Measurements from ENCODE around the gene PRLH.

The PRLH gene

DNA sequence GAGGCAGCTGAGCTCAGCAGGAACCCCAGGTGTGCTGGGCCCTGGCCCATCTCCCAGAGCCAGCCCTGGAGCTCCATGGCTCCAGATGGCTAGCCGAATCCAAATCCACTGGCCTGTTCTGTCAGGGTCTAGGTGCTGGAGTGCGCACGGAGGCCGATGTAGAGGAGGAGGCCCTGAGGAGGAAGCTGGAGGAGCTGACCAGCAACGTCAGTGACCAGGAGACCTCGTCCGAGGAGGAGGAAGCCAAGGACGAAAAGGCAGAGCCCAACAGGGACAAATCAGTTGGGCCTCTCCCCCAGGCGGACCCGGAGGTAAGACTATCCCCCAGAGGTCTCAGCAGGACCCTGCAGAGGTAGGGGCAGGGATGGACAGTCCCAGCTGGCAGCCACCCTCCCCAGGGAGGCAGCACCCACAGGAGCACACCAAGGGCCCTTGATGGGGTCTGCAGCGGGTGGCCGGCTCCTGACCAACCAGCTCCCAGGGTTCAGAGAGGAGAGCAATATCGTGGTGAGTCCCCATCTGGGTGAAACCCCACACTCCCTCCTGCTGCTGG lies 26.1 kb upstream of the PRLH start:
- DNase-seq = no peak

DNA sequence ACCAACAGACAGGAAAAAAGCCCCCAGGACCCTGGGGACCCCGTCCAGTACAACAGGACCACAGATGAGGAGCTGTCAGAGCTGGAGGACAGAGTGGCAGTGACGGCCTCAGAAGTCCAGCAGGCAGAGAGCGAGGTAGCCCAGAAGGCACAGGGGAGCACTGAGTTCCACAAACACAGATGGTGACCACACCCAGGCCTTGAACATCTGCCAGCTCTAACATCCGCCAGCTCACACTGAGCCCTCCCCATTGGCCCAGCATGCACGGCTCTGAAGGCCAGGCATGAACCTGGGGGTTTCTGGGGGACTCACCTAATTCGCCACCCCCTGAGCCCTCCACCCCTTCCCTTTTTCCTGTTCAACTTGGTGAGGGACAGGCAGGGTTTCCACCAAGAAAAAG lies 25.6 kb upstream of the PRLH start:
- no peak for DNase-seq

DNA sequence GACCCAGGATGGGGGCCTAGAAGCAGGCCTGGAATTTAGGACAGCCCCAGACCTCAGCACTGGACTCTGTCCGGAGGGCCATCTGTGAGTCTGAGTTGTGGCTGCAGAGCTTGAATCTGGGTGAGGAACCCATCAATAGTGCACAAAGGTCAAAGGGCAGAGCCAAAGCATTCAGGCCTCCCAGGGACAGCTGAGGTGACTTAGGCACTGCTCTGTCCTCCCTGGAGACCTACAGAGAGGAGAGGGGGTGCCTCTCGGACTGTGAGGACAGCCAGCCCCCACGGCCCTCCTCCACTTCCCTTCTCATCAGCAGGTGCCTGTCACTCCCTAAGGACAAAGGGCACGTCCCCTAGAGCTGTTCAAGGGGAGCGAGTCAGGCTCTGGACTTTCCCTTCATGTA lies 25.1 kb upstream of the PRLH start:
- no peak for DNase-seq

DNA sequence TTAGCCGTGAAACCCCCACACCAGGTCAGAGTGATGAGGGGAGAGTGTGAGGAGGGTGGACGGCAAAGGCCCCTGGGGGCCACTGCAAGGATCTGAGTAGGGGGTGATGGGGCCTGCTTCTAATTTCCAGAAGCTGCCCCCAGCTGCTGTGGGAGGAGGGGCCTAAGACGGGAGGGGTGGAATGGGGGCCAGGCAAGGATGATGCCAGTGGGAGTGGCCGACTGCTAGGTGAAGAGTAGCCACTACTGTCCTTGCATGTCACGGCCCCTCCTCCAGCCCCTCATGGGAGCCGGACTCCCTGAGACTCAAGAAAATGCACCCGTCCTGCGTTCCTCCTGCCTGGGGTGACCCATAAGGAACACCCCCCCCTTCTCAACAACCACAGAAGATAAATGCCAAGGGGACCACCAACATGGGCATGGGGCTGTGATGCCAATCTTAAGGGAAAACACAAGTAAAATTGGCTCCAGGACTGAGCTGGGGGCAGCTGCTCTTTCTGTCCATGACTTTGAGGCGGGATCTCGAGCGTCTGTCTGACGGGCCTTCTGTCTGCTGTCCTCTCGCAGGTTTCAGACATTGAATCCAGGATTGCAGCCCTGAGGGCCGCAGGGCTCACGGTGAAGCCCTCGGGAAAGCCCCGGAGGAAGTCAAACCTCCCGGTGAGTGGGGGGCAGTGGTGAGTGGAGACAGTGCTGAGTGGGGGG lies 24.2 kb upstream of the PRLH start:
- DNase-seq = no peak

DNA sequence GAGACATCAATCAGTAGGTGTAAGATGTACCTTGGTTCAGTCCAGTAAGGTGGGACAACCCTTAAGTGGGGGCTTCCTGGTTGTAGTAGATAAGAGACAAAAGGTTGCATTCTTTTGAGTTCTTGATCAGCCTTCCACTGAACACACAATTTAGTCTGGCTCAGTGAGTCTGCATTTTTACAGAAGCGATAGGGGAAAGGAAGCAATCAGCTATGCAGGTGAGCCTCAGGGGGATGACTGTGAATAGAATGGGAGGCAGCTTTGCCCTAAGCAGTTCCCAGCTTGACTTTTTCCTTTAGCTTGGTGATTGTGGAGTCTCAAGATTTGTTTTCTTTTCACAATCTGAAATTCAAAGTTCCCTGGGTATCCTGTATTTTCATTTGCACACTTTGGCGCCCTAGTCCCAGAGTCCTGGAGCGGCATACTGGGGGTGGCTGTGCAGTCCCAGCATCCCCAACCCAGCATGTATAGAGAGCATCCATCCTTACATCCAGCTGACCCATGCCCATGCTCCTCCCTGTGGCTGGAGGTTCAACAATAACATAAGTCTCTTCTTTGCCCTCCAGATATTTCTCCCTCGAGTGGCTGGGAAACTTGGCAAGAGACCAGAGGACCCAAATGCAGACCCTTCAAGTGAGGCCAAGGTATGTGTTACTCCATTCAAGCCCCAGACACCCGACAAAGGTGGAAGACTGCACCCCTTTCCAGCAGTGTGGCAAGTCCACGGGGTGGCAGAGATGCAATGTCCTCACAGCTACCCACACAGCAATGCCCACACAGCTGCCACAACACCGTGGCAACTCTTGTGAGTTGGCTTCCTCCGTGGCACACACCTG lies 20.1 kb upstream of the PRLH start:
- DNase-seq = no peak

DNA sequence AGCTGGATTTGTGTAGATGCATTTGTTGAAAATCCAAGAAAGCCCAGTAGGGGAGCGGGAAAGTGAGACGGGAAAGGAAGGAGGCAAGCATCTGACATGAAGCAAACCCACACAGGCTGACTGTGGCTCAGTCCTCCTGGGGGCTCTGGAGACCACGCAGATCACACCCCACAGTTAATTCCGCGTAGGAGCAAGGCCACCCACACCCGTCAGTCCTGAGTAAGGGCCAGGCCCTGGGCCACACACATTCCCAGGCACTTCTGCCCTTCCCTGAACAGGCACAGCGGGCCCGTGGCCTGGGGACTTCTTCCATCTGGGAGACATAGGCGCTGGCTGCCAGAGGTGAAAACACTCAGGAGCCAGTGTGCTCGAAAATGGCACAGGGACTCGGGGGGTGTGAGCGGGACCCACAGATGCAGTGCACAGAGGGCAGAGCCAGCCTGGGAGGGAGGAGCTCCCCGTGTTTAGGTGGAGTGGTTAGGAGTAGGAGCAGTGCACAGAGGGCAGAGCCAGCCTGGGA lies 19.4 kb upstream of the PRLH start:
- DNase-seq = no peak

DNA sequence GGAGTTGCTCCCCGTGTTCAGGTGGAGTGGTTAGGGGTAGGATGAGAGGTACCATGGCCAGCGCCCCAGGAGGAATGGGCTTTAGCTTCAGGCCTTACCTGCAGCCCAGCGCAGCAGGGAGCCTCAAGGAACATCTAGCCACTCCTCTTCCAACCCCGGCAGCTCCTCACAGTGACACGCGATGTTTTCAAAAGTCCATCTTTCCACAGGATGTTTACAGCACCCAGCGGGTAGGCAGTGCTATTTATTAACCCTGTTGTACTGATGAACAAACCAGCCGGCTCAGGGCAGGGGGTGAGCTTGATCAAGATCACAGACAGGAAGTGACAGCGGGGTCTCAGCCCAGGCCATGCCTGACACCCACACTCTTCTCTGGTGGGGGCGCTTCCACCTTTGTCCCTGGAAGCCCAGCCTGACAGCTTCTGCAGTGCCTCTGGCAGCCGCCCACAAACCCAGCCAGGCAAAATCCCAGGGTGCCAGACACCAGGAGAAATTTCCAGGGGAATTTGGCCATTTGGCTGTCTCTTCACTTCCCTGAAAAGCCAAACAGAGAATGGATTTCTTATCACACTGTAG lies 18.4 kb upstream of the PRLH start:
- no peak for DNase-seq

DNA sequence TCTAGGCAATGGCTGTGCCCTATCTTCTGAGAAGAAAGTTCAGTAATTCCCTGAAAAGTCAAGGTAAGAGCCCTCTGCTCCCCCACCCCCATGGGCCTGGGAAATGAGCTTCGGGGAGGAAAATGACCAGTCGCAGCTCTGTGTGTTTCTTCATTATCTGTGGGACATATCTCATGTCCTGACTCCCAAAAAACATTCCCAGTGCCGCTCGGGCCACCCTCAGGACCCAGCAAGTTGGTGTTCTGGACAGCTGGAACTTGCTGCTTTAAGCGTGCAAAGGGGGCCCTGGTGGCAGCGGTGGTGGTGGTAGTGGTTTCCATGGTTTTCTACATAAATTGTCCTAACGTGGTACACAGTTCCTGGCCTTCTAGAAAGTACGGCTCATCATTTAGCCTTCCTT lies 17.2 kb upstream of the PRLH start:
- DNase-seq = no peak

DNA sequence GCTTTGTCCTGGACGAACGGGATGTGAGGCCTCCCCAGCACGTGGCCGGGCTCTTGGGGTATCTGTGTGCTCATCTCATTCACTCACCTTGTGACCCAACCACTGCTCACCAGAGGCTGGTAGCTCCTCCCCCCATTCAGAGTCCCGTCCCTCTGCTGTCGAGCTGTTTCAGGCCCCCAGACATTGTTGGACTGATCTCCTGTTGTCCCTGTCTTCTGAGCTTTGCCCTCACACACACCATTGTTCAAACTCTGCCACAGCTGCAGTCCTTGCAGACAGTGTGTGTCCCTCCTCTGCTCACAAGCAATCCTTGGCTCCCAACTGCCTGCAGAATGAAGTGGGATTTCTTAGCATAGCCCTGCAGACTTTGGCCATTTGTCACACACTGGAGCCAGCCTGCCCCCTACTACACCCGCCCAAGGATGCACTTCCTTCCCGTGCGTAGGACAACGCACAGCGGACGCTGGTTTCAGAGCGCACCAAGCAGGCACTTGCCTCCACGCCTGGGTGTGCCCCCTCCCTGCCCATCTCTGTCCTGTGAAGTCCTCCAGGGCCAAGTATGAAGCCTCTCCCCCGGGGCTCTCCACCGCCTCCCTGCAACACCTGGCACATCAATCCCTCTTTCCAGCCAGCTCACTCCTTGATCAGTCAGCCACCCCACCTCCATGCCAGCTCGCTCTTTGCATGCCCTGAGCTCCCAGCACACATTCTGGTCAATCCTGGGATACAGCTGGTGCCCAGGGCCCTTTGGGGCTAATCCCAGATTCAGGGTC lies 16.5 kb upstream of the PRLH start:
- no peak for DNase-seq

DNA sequence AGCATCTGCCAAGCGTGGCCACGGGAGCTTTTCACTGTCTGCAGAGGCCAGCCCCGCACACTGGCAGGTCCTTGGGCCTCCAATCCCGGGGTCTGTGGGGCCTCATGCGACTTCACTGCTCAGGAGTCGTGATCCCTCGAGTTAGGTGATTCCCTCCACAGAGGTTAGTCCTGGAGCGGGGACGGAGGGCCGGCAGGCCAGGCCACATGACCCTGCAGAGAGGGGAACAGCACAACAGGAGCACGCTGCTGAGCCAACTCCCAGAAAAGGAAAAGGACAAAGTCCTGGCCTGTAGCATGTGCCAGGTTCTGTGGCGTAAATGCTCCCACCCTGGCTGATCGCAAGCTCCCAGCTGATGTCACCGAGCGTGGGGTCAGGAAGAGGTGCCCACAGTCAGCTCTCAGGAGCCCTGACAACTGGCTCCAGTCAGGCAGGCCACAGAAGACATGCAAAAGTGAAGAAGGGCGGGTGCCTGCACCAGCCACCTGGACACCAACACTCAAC lies 15.3 kb upstream of the PRLH start:
- no peak for DNase-seq

DNA sequence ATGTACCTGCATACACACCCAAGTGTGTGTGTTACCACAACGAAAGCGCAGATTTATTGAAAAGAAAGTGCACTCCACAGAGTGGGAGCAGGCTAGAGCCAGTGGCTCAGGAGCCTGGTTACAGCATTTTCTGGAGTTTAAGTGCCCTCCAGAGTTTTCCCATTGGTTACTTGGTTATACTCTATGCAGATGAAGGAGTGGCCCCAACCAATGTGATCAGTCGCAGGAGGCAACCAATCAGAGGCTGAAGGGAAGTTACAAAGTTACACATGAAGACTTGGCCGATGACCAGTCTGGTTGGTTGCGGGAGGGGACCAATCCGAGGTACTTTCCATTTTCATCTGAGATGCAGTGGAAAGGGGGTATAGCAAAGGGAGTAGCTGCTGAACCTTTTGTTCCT lies 13.5 kb upstream of the PRLH start:
- DNase-seq = no peak

DNA sequence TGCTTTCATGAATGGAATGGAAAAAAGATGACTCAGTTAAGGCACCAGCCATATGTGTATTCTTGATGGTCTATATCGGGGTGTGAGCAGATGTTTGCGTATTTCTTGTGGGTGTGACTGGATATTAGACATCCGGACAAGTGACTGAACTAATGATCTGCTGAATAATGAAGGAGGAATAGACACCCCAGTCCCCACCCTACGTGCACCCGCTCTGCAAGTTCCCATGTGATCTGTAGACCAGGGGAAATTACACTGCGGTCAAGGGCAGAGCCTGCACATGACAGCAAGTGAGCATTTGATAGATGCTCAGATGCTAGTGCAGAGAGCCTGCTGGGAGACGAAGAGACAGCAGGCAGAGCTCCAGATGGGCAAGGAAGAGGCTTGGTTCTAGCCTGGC lies 12.4 kb upstream of the PRLH start:
- DNase-seq = no peak

DNA sequence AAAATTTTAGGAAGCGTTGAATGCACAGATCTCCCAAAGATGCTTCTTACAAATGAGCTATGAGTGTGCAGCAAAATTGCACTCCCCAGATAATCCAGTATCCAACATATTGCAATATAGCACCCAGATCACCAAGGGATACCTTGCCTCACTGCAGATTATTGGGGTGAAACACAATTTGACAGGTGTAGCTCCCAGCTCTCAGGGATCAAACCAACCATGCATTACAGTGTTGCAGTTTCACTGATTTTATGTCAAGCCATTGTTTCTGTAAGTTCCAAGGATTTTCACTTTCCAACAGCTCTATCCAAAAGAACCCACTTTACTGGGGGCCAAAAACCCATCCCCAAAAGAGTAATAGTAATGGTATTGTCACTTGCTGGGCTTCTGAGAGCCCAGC lies 10.8 kb upstream of the PRLH start:
- DNase-seq = no peak

DNA sequence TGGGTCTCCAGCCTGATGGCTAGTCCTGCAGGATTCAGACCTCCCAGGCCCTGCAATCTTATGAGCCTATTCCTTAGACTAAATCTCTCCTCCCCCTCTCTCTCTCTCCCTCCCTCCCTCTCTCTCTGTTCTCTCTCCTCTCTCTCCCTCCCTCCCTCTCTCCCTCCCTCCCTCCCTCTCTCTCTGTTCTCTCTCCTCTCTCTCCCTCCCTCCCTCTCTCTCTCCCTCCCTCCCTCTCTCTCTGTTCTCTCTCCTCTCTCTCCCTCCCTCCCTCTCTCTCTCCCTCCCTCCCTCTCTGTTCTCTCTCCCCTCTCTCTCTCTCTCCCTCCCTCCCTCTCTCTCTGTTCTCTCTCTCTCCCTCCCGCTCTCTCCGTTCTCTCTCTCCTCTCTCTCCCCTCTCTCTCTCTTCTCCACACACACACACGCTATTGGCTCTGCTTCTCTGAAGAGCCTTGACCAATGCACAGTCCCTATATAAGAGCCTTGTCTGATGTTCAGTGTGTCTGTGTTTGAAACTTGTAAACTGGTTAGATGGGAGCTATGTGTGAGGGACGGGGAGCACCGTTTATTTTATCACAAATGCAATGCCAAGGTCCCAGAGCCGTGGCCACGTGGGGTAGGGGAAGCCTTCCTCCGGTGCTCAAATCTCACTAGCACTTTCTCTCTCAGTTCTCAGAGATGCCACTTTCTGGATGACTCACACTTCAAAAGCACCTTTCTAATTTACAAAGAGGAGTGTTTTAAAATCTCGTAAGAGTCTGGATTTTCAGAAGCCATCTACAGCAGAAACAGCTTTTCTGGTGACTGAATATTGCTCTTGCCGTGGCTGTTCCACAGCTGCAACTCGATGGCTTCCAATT lies 9.4 kb upstream of the PRLH start:
- DNase-seq = no peak

DNA sequence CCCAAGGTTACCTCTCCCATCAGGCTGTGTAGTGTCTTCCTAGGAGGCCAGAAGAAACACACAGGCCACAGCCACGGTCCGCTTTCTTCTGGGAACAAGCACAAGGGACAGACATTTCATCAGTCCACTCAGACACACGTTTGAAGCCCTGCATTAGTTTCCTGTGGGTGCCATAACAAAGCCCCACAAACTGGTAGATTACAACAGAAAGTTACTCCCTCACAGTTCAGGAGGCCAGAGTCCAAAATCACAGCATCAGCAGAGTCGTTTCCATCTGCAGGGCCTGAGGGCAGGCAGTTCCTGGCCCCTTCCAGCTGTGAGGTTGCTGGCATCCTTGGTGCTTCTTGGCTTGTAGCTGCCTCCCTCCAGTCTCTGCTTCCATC lies 8.8 kb upstream of the PRLH start:
- DNase-seq = no peak

DNA sequence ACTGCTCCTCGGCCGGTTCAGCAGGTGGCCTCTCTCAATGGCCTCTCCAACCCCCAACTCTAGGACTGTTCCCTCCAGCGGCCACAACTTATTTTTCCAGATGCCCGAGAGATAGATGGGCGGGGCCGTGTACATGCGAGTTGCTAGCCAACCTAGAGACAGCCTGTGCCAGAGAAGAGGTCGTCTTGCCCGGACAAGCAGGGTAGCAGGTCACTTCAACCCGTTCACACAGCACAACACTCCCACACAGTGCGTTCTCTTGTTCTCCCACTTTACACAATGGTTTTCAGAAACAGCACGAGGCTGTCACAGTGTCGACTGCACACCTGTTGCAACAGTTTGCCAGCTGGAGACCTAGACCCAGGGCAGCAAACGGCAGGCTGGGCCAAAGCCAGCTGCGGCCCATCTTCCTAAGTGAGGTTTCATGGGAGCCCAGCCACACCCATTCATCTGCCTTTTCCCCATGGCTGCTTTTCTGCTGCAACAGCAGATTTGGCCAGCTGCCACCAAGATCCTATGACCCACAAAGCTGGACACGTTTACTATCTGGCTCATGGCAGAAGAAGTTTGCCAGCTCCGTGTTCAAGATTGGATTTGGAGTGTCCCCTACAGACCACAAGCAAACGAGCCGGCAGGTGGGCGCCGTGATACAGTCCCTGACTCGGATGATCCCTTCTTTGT lies 7.3 kb upstream of the PRLH start:
- DNase-seq = no peak

DNA sequence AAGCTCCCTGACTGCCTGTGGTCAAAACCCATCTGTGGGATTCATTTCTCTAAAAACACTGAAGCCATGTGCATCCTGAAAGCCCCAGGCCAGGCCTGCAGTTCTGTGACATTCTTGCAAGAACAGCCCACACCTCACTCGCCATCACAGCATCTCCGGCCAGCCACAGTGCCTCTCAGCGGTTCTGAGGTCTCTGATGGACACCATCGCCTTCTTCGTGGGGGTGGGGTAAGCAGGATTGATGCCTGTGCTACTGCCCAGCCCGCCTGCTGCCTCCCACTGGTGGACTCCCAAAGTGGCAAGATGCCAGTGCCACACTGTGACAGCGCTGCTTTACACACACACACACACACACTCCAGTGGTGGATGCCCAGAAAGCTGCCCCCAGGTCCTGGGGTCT lies 5.2 kb upstream of the PRLH start:
- DNase-seq = no peak

DNA sequence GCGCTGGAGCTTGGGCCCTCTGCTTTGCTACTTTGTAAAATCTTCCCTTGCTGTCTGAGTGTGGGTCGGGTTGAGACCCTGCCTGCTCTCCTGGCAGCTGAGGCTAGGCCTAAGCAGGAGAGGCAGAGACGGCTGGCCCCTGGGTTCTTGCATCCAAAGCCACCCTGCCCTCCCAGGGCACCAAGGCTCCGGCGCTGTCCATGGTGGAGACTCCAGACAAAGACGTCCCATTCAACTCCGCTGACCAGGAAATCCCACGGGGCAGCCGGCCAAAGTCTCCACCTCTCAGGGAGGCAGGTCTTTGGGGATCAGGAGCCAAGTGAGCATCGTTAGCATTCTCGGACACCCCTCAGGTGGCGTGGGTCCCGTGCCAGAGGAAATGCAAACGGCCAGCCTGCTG lies 2.6 kb upstream of the PRLH start:
- DNase-seq = no peak

DNA sequence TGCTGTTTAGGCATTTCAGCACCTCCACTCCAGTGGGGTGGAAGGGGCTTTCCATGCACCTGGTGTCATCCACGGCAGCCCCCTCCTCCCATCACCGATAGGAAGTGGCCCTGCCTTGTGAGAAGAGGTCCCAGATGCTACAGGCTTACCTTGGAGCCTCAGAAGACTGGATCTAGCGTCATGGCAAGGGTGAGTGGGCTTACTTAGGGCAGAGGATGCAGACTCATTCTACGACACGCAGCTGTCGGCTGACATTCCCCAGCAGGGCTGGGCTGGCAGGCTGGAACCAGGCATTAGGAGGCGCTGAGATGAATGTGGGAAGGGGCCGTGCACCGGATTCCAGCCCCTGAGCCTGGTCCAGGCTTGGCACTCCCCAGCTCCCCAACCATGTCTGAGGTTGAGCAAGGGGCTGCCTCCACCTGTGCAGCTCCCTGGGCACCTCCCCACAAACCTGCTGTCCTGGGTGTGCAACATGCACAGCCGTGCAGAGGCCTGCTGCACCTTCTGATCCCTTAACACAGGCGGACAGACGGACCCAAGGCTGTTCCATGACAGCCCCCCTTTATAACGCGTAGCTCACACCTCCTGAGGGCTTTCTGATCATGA lies 1.7 kb upstream of the PRLH start:
- DNase-seq = no peak

DNA sequence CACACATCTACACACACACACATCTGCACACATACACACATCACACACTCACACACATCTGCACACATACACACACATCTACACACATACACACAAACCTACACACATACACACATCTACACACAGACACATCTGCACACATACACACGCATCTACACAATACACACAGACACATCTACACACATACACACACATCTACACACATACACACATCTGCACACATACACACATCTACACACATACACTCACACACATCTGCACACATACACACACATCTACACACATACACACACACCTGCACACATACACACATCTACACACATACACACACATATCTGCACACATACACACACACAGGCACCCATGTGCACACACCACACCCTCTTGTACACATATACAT lies 400 bp upstream of the PRLH start:
- DNase-seq = no peak
